Neuronal stem cell (in vitro differentiated cells): ENCODE data around the gene ARHGEF4.

Source experiments
- DNase-seq: peaks from one replicate; pipeline ENCODE4 v3.0.0-alpha.2; 2013; ENCODE audit warnings: low spot score
- H2AFZ ChIP-seq: one replicate; pipeline ENCODE4 v1.6.1; 2013; ENCODE audit warnings: mild to moderate bottlenecking, low read length, inconsistent platforms
- H2AK5ac ChIP-seq: 2 replicates; pipeline ENCODE4 v1.6.1; 2013; ENCODE audit warnings: low read depth, mild to moderate bottlenecking, inconsistent platforms, low read length, moderate library complexity, mixed read lengths
- H2BK120ac ChIP-seq: 2 replicates; pipeline ENCODE4 v1.6.1; 2013; ENCODE audit warnings: low read depth, mild to moderate bottlenecking, inconsistent platforms, low read length, moderate library complexity, mixed read lengths
- H2BK12ac ChIP-seq: one replicate; pipeline ENCODE4 v1.6.1; 2013; ENCODE audit warnings: low read length, inconsistent platforms
- H2BK15ac ChIP-seq: 2 replicates; pipeline ENCODE4 v1.6.1; 2013; ENCODE audit warnings: mild to moderate bottlenecking, low read length, inconsistent platforms, mixed read lengths
- H2BK5ac ChIP-seq: one replicate; pipeline ENCODE4 v1.6.1; 2013; ENCODE audit warnings: inconsistent platforms, mild to moderate bottlenecking, low read length, moderate library complexity
- H3K14ac ChIP-seq: one replicate; pipeline ENCODE4 v1.6.1; 2013; ENCODE audit warnings: low read length, inconsistent platforms
- H3K18ac ChIP-seq: 2 replicates; pipeline ENCODE4 v1.6.1; 2013; ENCODE audit warnings: low read length, inconsistent platforms
- H3K23ac ChIP-seq: 2 replicates; pipeline ENCODE4 v1.6.1; 2013; ENCODE audit warnings: low read depth, mild to moderate bottlenecking, mixed read lengths, low read length, inconsistent platforms; ENCODE audit not compliant: poor library complexity
- H3K27ac ChIP-seq: replicated peaks from 3 replicates; pipeline ENCODE4 v1.5.1; 2013; ENCODE audit warnings: low read length, inconsistent platforms
- H3K27me3 ChIP-seq, 3 experiments: 2 replicates each; pipeline ENCODE4 v1.6.1; 2013; ENCODE audit warnings: low read length in 3 of 3, mild to moderate bottlenecking in 2 of 3, inconsistent platforms in 1 of 3, low read depth in 1 of 3, mixed read lengths in 1 of 3, moderate library complexity in 1 of 3; ENCODE audit not compliant: control insufficient read depth in 3 of 3, insufficient read depth in 3 of 3
- H3K36me3 ChIP-seq, 2 donors: replicated peaks in 1 of 2; 2 replicates each; pipeline ENCODE4 v1.6.1; 2013; ENCODE audit warnings: low read length in 2 of 2; ENCODE audit not compliant: control insufficient read depth in 2 of 2, insufficient read depth in 2 of 2
- H3K4ac ChIP-seq: 2 replicates; pipeline ENCODE4 v1.6.1; 2013; ENCODE audit warnings: inconsistent platforms, mild to moderate bottlenecking, low read length, moderate library complexity
- H3K4me1 ChIP-seq, 2 donors: 1 replicate in 1 of 2; 2 replicates in 1 of 2; pipeline ENCODE4 v1.6.1; 2013; ENCODE audit warnings: low read length in 2 of 2, low read depth in 1 of 2; ENCODE audit not compliant: control insufficient read depth in 2 of 2, insufficient read depth in 1 of 2
- H3K4me2 ChIP-seq: one replicate; pipeline ENCODE4 v1.6.1; 2013; ENCODE audit warnings: mild to moderate bottlenecking, low read length, inconsistent platforms; ENCODE audit not compliant: insufficient read depth, poor library complexity, severe bottlenecking
- H3K4me3 ChIP-seq, 2 donors: 2 replicates each; pipeline ENCODE4 v1.5.1; 2013; ENCODE audit warnings: low read length in 2 of 2, mild to moderate bottlenecking in 2 of 2, inconsistent platforms in 1 of 2, moderate library complexity in 1 of 2
- H3K79me1 ChIP-seq: one replicate; pipeline ENCODE4 v1.6.1; 2013; ENCODE audit warnings: low read depth, mild to moderate bottlenecking, inconsistent platforms, low read length, moderate library complexity
- H3K9ac ChIP-seq: one replicate; pipeline ENCODE4 v1.6.1; 2013; ENCODE audit warnings: mild to moderate bottlenecking, low read depth, low read length, inconsistent platforms; ENCODE audit not compliant: poor library complexity
- H3K9me3 ChIP-seq, 2 donors: replicated peaks in 1 of 2; 2 replicates each; pipeline versions ENCODE3 to v1.6.1; 2013; ENCODE audit warnings: low read length in 2 of 2, mild to moderate bottlenecking in 2 of 2, inconsistent platforms in 1 of 2, low read depth in 1 of 2, mixed read lengths in 1 of 2, moderate library complexity in 1 of 2; ENCODE audit not compliant: control insufficient read depth in 2 of 2, insufficient read depth in 1 of 2
- H4K8ac ChIP-seq: one replicate; pipeline ENCODE4 v1.6.1; 2013; ENCODE audit warnings: low read depth, mild to moderate bottlenecking, inconsistent platforms, low read length, moderate library complexity
- H4K91ac ChIP-seq: one replicate; pipeline ENCODE4 v1.6.1; 2013; ENCODE audit warnings: low read length, low read depth, mild to moderate bottlenecking, inconsistent platforms; ENCODE audit not compliant: poor library complexity
- WGBS, 2 donors: extraction: QIAGEN DNeasy Blood & Tissue Kit; methylation state at CpG; one replicate each; pipeline ENCODE4 v1.1.7; 2013; ENCODE audit warnings: missing lambda C conversion rate in 2 of 2, mixed read lengths in 1 of 2; ENCODE audit not compliant: insufficient read length in 2 of 2, insufficient replicate concordance in 1 of 2; ENCODE audit errors: extremely low coverage in 2 of 2; 5-methylcytosine and 5-hydroxymethylcytosine counted together

Gene ARHGEF4

GRCh38 chr2:130848526-130849210 lies 12.0 kb downstream of the ARHGEF4 start:
- no peak overlapping the region for H3K4ac ChIP-seq
- peak overlapping the region; percentile 62 for H3K23ac ChIP-seq
- WGBS, 2 donors = no CpG with 5 or more reads among the region's 12 CpGs
- H3K18ac ChIP-seq = peak overlapping the region; percentile 76
- H2BK12ac ChIP-seq = no peak overlapping the region
- H3K4me3 ChIP-seq = no peak overlapping the region
- H2AFZ ChIP-seq = no peak overlapping the region
- peak overlapping the region; percentile 77 for H4K8ac ChIP-seq
- peak overlapping the region; percentile 15 for H2AK5ac ChIP-seq
- no peak for DNase-seq
- peaks cover 0 to 9% of the 10 kb centered on the region in 2 donors for H3K4me1 ChIP-seq
- H3K79me1 ChIP-seq = peaks cover 2% of the 10 kb centered on the region
- H3K14ac ChIP-seq = peak overlapping the region; percentile 25
- no peaks in the 10 kb centered on the region for H3K9me3 ChIP-seq
- H3K4me2 ChIP-seq = no peak overlapping the region
- no peak overlapping the region for H2BK120ac ChIP-seq
- H3K9ac ChIP-seq = peak overlapping the region; percentile 32
- no peak overlapping the region for H3K27ac ChIP-seq
- peak overlapping the region; percentile 13 for H4K91ac ChIP-seq
- peak overlapping the region; percentile 61 for H2BK5ac ChIP-seq
- H3K27me3 ChIP-seq = peaks cover 0 to 7% (median 0%) of the 10 kb centered on the region in 3 experiments
- H3K36me3 ChIP-seq = no peaks in the 10 kb centered on the region
- H2BK15ac ChIP-seq = no peak overlapping the region

GRCh38 chr2:130849896-130850787 lies 13.4 kb downstream of the ARHGEF4 start:
- peaks cover 0 to 9% of the 10 kb centered on the region in 2 donors for H3K4me1 ChIP-seq
- H3K79me1 ChIP-seq = peaks cover 2% of the 10 kb centered on the region
- H2BK120ac ChIP-seq = no peak overlapping the region
- peak overlapping the region; percentile 63 for H3K9ac ChIP-seq
- H3K27me3 ChIP-seq = peaks cover 0 to 7% (median 0%) of the 10 kb centered on the region in 3 experiments
- no peak overlapping the region for H3K14ac ChIP-seq
- H3K27ac ChIP-seq = no peak overlapping the region
- DNase-seq = no peak
- no peaks in the 10 kb centered on the region for H3K36me3 ChIP-seq
- H4K91ac ChIP-seq = no peak overlapping the region
- H3K4me3 ChIP-seq = no peak overlapping the region
- no CpG with 5 or more reads among the region's 10 CpGs for WGBS, 2 donors
- no peak overlapping the region for H2BK12ac ChIP-seq
- no peak overlapping the region for H2AFZ ChIP-seq
- H3K18ac ChIP-seq = peak overlapping the region; percentile 84
- H3K4ac ChIP-seq = peak overlapping the region; percentile 47
- H3K9me3 ChIP-seq = no peaks in the 10 kb centered on the region
- H4K8ac ChIP-seq = no peak overlapping the region
- H3K23ac ChIP-seq = no peak overlapping the region
- peak overlapping the region; percentile 68 for H2BK5ac ChIP-seq
- H3K4me2 ChIP-seq = no peak overlapping the region
- peak overlapping the region; percentile 80 for H2AK5ac ChIP-seq
- peak overlapping the region; percentile 77 for H2BK15ac ChIP-seq

- no peak overlapping the region for H3K4me3 ChIP-seq
- peak overlapping the region; percentile 82 for H3K9ac ChIP-seq
- H3K4me2 ChIP-seq = no peak overlapping the region
- peak overlapping the region; percentile 77 for H2BK15ac ChIP-seq
- peak overlapping the region; percentile 39 for H3K14ac ChIP-seq
- H3K23ac ChIP-seq = peak overlapping the region; percentile 61
- no peak overlapping the region for H2BK120ac ChIP-seq
- no peak overlapping the region for H2AFZ ChIP-seq
- no peak for DNase-seq
- H3K4me1 ChIP-seq = peaks cover 0 to 7% of the 10 kb centered on the region in 2 donors
- H3K79me1 ChIP-seq = peaks cover 2% of the 10 kb centered on the region
- H3K9me3 ChIP-seq = no peaks in the 10 kb centered on the region
- H3K4ac ChIP-seq = peak overlapping the region; percentile 47
- peak overlapping the region; percentile 87 for H4K91ac ChIP-seq
- peak overlapping the region; percentile 76 for H2AK5ac ChIP-seq
- H2BK5ac ChIP-seq = peak overlapping the region; percentile 68
- H2BK12ac ChIP-seq = no peak overlapping the region
- WGBS, 2 donors = no CpG with 5 or more reads among the region's 26 CpGs
- H3K27me3 ChIP-seq = peaks cover 0 to 2% (median 0%) of the 10 kb centered on the region in 3 experiments
- H3K18ac ChIP-seq = peak overlapping the region; percentile 78
- H3K36me3 ChIP-seq = no peaks in the 10 kb centered on the region
- H3K27ac ChIP-seq = no peak overlapping the region
- H4K8ac ChIP-seq = no peak overlapping the region
These were observed 14.3 kb downstream of the ARHGEF4 start for GRCh38 chr2:130850788-130851623.
